Neural cell (in vitro differentiated cells): ENCODE results near the gene RIMS4. TPM values are rescaled to one million over a fixed set of nuclear protein-coding genes. Genes with fewer than 3 reads are reported as not detected.

Source experiments
- H2AFZ ChIP-seq: fragments of 200-600, 300-800 bp; sonication (generic), shearing (Covaris generic); 2 replicates; pipeline ENCODE4 v1.6.0; 2014; ENCODE audit warnings: low read depth, mild to moderate bottlenecking, antibody characterized with exemption, low read length, moderate library complexity
- H3F3A ChIP-seq: fragments of 200-600 bp; shearing (Covaris generic); 2 replicates; pipeline ENCODE4 v1.6.1; 2016; ENCODE audit warnings: mild to moderate bottlenecking, moderate library complexity, mixed read lengths, antibody characterized with exemption, low read length; ENCODE audit not compliant: insufficient read depth, poor library complexity, severe bottlenecking
- H3K27ac ChIP-seq: fragments of 200-600, 300-800 bp; sonication (generic), shearing (Covaris generic); 2 replicates; pipeline ENCODE4 v1.5.1; 2014; ENCODE audit warnings: mild to moderate bottlenecking, low read length, moderate library complexity
- H3K27me3 ChIP-seq: fragments of 300-800, 200-600 bp; sonication (generic), shearing (Covaris generic); 2 replicates; pipeline ENCODE4 v1.6.0; 2014; ENCODE audit warnings: mild to moderate bottlenecking, low read depth, low read length, moderate library complexity; ENCODE audit not compliant: insufficient read depth
- H3K36me3 ChIP-seq: fragments of 300-800, 200-600 bp; sonication (generic), shearing (Covaris generic); 2 replicates; pipeline ENCODE4 v1.5.1; 2014; ENCODE audit warnings: mild to moderate bottlenecking, antibody characterized with exemption, low read length, moderate library complexity; ENCODE audit not compliant: insufficient read depth
- H3K4me2 ChIP-seq: fragments of 300-800, 200-600 bp; sonication (generic), shearing (Covaris generic); 2 replicates; pipeline ENCODE4 v1.6.0; 2014; ENCODE audit warnings: mild to moderate bottlenecking, low read length
- H3K4me3 ChIP-seq: fragments of 300-800, 200-600 bp; sonication (generic), shearing (Covaris generic); 2 replicates; pipeline ENCODE4 v1.5.1; 2014; ENCODE audit warnings: mild to moderate bottlenecking, low read length, moderate library complexity
- H3K79me2 ChIP-seq: fragments of 200-600 bp; shearing (Covaris generic); replicated peaks from 2 replicates; pipeline ENCODE4 v1.6.0; 2014; ENCODE audit warnings: mild to moderate bottlenecking, low read length, moderate library complexity; ENCODE audit not compliant: insufficient read depth
- H3K9ac ChIP-seq: fragments of 300-800, 200-600 bp; sonication (generic), shearing (Covaris generic); 2 replicates; pipeline ENCODE4 v1.6.1; 2016; ENCODE audit warnings: mild to moderate bottlenecking, low read length, mixed read lengths
- H3K9me2 ChIP-seq: fragments of 200-600 bp; shearing (Covaris generic); 2 replicates; pipeline ENCODE4 v1.6.1; 2016; ENCODE audit warnings: mild to moderate bottlenecking, low read length, mixed read lengths; ENCODE audit not compliant: insufficient read depth
- H3K9me3 ChIP-seq: fragments of 200-600, 300-800 bp; sonication (generic), shearing (Covaris generic); 2 replicates; pipeline ENCODE4 v1.6.1; 2016; ENCODE audit warnings: mild to moderate bottlenecking, mixed run types, low read length, moderate library complexity, mixed read lengths
- H4K20me1 ChIP-seq: fragments of 200-600 bp; shearing (Covaris generic); 2 replicates; pipeline ENCODE4 v1.6.1; 2016; ENCODE audit warnings: mild to moderate bottlenecking, mixed run types; ENCODE audit not compliant: insufficient read depth
- CTCF ChIP-seq: fragments of 450-650 bp; IDR thresholded peaks from 2 replicates; pipeline ENCODE4 v1.5.1; 2014; ENCODE audit warnings: antibody characterized with exemption, mild to moderate bottlenecking, moderate library complexity; ENCODE audit not compliant: poor library complexity, severe bottlenecking
- EP300 ChIP-seq: fragments of 450-650 bp; conservative IDR thresholded peaks from 2 replicates; pipeline ENCODE4 v1.6.1; 2014; ENCODE audit warnings: antibody characterized with exemption, mild to moderate bottlenecking, moderate library complexity; ENCODE audit not compliant: poor library complexity, severe bottlenecking
- MXI1 ChIP-seq: fragments of 450-650 bp; conservative IDR thresholded peaks from 2 replicates; pipeline ENCODE4 v1.6.1; 2014; ENCODE audit warnings: antibody characterized with exemption, mild to moderate bottlenecking; ENCODE audit not compliant: poor library complexity, severe bottlenecking
- RAD21 ChIP-seq: fragments of 450-650 bp; conservative IDR thresholded peaks from 2 replicates; pipeline ENCODE4 v1.6.1; 2014; ENCODE audit warnings: antibody characterized with exemption, mild to moderate bottlenecking, moderate library complexity
- SMC3 ChIP-seq: fragments of 450-650 bp; conservative IDR thresholded peaks from 2 replicates; pipeline ENCODE4 v1.6.1; 2014; ENCODE audit warnings: antibody characterized with exemption, mild to moderate bottlenecking, moderate library complexity; ENCODE audit not compliant: poor library complexity
- polyA plus RNA-seq: library from polyadenylated mRNA; depleted of rRNA; stranded (reverse); fragments of >200 nt; gene quantifications from 2 replicates; pipeline ENCODE4 v1.2.3, GENCODE V29; 2014

Gene RIMS4
- polyA plus RNA-seq, 1 donor from 2014 or later = 40.6 TPM

GRCh38 chr20:44850272-44850671 is 39.9 kb upstream of the RIMS4 start:
- no peaks in the 10 kb centered on the region for H3K9me3 ChIP-seq
- H3K27me3 ChIP-seq = no peaks in the 10 kb centered on the region
- no peaks in the 10 kb centered on the region for H3K79me2 ChIP-seq
- TF ChIP-seq MXI1 = no peak
- TF ChIP-seq EP300 = no peak
- no peak overlapping the region for H3K4me2 ChIP-seq
- no peak overlapping the region for H3K9ac ChIP-seq
- H3F3A ChIP-seq = no peaks in the 10 kb centered on the region
- no peaks in the 10 kb centered on the region for H3K9me2 ChIP-seq
- H3K27ac ChIP-seq = no peak overlapping the region
- no peaks in the 10 kb centered on the region for H3K36me3 ChIP-seq
- no peak overlapping the region for H3K4me3 ChIP-seq
- H2AFZ ChIP-seq = no peak overlapping the region
- no peaks in the 10 kb centered on the region for H4K20me1 ChIP-seq

- no peaks in the 10 kb centered on the region for H4K20me1 ChIP-seq
- H2AFZ ChIP-seq = no peak overlapping the region
- H3K79me2 ChIP-seq = no peaks in the 10 kb centered on the region
- H3K27me3 ChIP-seq = no peaks in the 10 kb centered on the region
- no peak overlapping the region for H3K4me2 ChIP-seq
- no peaks in the 10 kb centered on the region for H3F3A ChIP-seq
- no peak overlapping the region for H3K4me3 ChIP-seq
- no peaks in the 10 kb centered on the region for H3K9me2 ChIP-seq
- H3K36me3 ChIP-seq = no peaks in the 10 kb centered on the region
- no peak overlapping the region for H3K9ac ChIP-seq
- peak; percentile 53 for TF ChIP-seq SMC3
- peak; percentile 51 for TF ChIP-seq CTCF
- peak; percentile 39 for TF ChIP-seq RAD21
- no peak for TF ChIP-seq MXI1
- H3K27ac ChIP-seq = no peak overlapping the region
- H3K9me3 ChIP-seq = no peaks in the 10 kb centered on the region
These were observed 39.4 kb upstream of the RIMS4 start for GRCh38 chr20:44849703-44850102.

GRCh38 chr20:44848254-44849015 is 38.1 kb upstream of the RIMS4 start:
- Histone ChIP-seq H3K27me3 (no peaks in the 10 kb centered on the region), H3K79me2 (no peaks in the 10 kb centered on the region), H3F3A (no peaks in the 10 kb centered on the region), H3K27ac (no peak overlapping the region), H3K9me2 (no peaks in the 10 kb centered on the region), H3K36me3 (no peaks in the 10 kb centered on the region), H4K20me1 (no peaks in the 10 kb centered on the region), H3K9me3 (no peaks in the 10 kb centered on the region), H2AFZ (no peak overlapping the region), H3K4me2 (no peak overlapping the region), H3K4me3 (no peak overlapping the region), H3K9ac (no peak overlapping the region)
- TF ChIP-seq CTCF = no peak
